Ecto neural progenitor cell (in vitro differentiated cells): ENCODE data around the gene COP1.
"Not testable (repeated sequence)": the region's sequence is repeated elsewhere in the genome, so short reads cannot be mapped to it uniquely, and the experiment has no call there.

Experiments used
- DNase-seq: peaks from one replicate; pipeline ENCODE4 v3.0.0-alpha.2; 2018; ENCODE audit warnings: low spot score

Gene COP1

GRCh38 chr1:176122282-176122681 lies 84.8 kb downstream of the COP1 start:
- DNase-seq, result no peak

GRCh38 chr1:176119549-176119948 lies 87.5 kb downstream of the COP1 start:
- DNase-seq, result no peak

GRCh38 chr1:176118985-176119384 lies 88.1 kb downstream of the COP1 start:
- DNase-seq, result no peak

- DNase-seq, result no peak
Observed at GRCh38 chr1:176111835-176112234, 95.3 kb downstream of the COP1 start.

- DNase-seq, result no peak
Observed at GRCh38 chr1:176110203-176110602, 96.9 kb downstream of the COP1 start.

- DNase-seq, result no peak
Observed at GRCh38 chr1:176102768-176103350, 104.2 kb downstream of the COP1 start.

GRCh38 chr1:176101951-176102642 lies 105.0 kb downstream of the COP1 start:
- no peak for DNase-seq

- no peak for DNase-seq
Observed at GRCh38 chr1:176098560-176098959, 108.5 kb downstream of the COP1 start.

- DNase-seq, result no peak
Observed at GRCh38 chr1:176096015-176096414, 111.1 kb downstream of the COP1 start.

- DNase-seq, result no peak
Observed at GRCh38 chr1:176090766-176091165, 116.3 kb downstream of the COP1 start.

GRCh38 chr1:176087746-176088145 lies 119.3 kb downstream of the COP1 start:
- not testable (repeated sequence) for DNase-seq

- no peak for DNase-seq
Observed at GRCh38 chr1:176073524-176074157, 133.4 kb downstream of the COP1 start.

- no peak for DNase-seq
Observed at GRCh38 chr1:176068901-176069300, 138.2 kb downstream of the COP1 start.

GRCh38 chr1:176068256-176068655 lies 138.8 kb downstream of the COP1 start:
- no peak for DNase-seq

- no peak for DNase-seq
Observed at GRCh38 chr1:176066709-176067108, 140.4 kb downstream of the COP1 start.

GRCh38 chr1:176058686-176059085 lies 148.4 kb downstream of the COP1 start:
- no peak for DNase-seq

- DNase-seq, result no peak
Observed at GRCh38 chr1:176056312-176056711, 150.8 kb downstream of the COP1 start.

GRCh38 chr1:176055398-176055797 lies 151.7 kb downstream of the COP1 start:
- DNase-seq, result no peak

GRCh38 chr1:176051902-176052518 lies 155.1 kb downstream of the COP1 start:
- no peak for DNase-seq

GRCh38 chr1:176051402-176051801 lies 155.7 kb downstream of the COP1 start:
- DNase-seq, result no peak

GRCh38 chr1:176049582-176049981 lies 157.5 kb downstream of the COP1 start:
- DNase-seq, result no peak

- DNase-seq, result no peak
Observed at GRCh38 chr1:176046926-176047325, 160.2 kb downstream of the COP1 start.

- DNase-seq, result no peak
Observed at GRCh38 chr1:176043537-176043936, 163.5 kb downstream of the COP1 start.
